ENCODE measurements around the gene WDTC1. TPM values are rescaled to one million over a fixed set of nuclear protein-coding genes. Genes with fewer than 3 reads are reported as not detected.

The WDTC1 gene
- total and polyA plus RNA-seq, 9 of the 15 experiments (the other 6 are each of a cell fraction or from before 2014, with no cell fraction given): 0.18 to 32.3 (median 8.8) TPM

- in situ Hi-C loops (cut with MboI): no loop called here
- Histone ChIP-seq H3K9me1 (ENCODE audit: control insufficient read depth, insufficient read depth, low read length) (peaks cover 3% of the 10 kb centered on the region), H3K9me3 (replicated peaks; ENCODE audit: control insufficient read depth, insufficient read depth, low read depth, low read length) (no peaks in the 10 kb centered on the region), H2AFZ (ENCODE audit: low read depth, low read length) (peak overlapping the region; percentile 47; the same call in 1 of the 2 replicates), H3K4me3 (no peak overlapping the region), H3K27me3 (ENCODE audit: control insufficient read depth in 2 of 2, insufficient read depth in 2 of 2, low read length in 2 of 2) (no peaks in the 10 kb centered on the region), H3K27ac (ENCODE audit: extremely low read depth, low read depth, low read length) (no peak overlapping the region), H4K20me1 (replicated peaks; ENCODE audit: control insufficient read depth, insufficient read depth, low read length) (peaks cover 7% of the 10 kb centered on the region; the same call in 1 of the 2 replicates), H3K36me3 (ENCODE audit: control insufficient read depth, insufficient read depth, low read length) (peaks cover 50% of the 10 kb centered on the region; the same call in 2 of the 3 replicates), H3K4me2 (ENCODE audit: insufficient read depth, low read length) (no peak overlapping the region), H3K79me2 (ENCODE audit: control insufficient read depth, insufficient read depth, low read length) (no peaks in the 10 kb centered on the region), H3K4me1 (replicated peaks in 1 of 2; ENCODE audit: control insufficient read depth in 2 of 2, insufficient read depth in 2 of 2, low read length in 2 of 2) (peaks cover 0 to 7% of the 10 kb centered on the region in 2 experiments; a peak in 2 of 5 replicates), H3K9ac (ENCODE audit: insufficient read depth in 1 of 2, low read depth in 2 of 2, low read length in 2 of 2) (no peak overlapping the region)
- FAIRE-seq (peak; percentile 88), ATAC-seq (peak; percentile 89), DNase-seq (ENCODE audit: extremely low read depth in 1 of 4, low spot score in 3 of 4) (peak; percentile 73 to 81 (median 76))
- ChIA-PET CTCF (ENCODE audit: low intra/inter-chr PET ratio) (interaction anchor here (0.6 to 2.6 kb wide), 7 partner anchors 76 to 251 kb away, joined by 3 to 16 read pairs (median 3); no protein-coding TSS in a partner anchor), POLR2A (interaction anchor here (0.5 to 2.0 kb wide), 11 partner anchors 9 to 270 kb away, joined by 3 to 9 read pairs (median 3); partner anchors contain the start of gene SLC9A1)
- WGBS (ENCODE audit: insufficient coverage, low coverage, missing lambda C conversion rate): 39% methylated on average over 10 of the region's 10 CpGs
- intact Hi-C loops (cut with micrococcal nuclease): loop anchor here (5.0 kb wide), 3 partner anchors 250 to 365 kb away; no protein-coding TSS in a partner anchor
- BruUV-seq (replicated peaks): no TSS peak
- TF ChIP-seq CHAMP1 (IDR thresholded peaks at IDR 0.05): no peak
- no peak for TF ChIP-seq CHD7 (IDR thresholded peaks at IDR 0.05; ENCODE audit: low read depth, low read length)
- TF ChIP-seq HNRNPLL (IDR thresholded peaks at IDR 0.05; ENCODE audit: low read depth, low read length, poor library complexity, severe bottlenecking): no peak
- no peak for TF ChIP-seq HBP1 (CRISPR knock-in tag; IDR thresholded peaks at IDR 0.05)
- no peak for TF ChIP-seq MEF2A (IDR thresholded peaks at IDR 0.05; ENCODE audit: control insufficient read depth, low read depth, low read length)
These were observed 62.4 kb downstream of the WDTC1 start for GRCh38 chr1:27296773-27297291.

Measured in K562 (cell line).